ENCODE results near the gene SLC2A4RG. TPM values are rescaled to one million over a fixed set of nuclear protein-coding genes. Genes with fewer than 3 reads are reported as not detected.
"Not testable (repeated sequence)": the region's sequence is repeated elsewhere in the genome, so short reads cannot be mapped to it uniquely, and the experiment has no call there.

Gene SLC2A4RG
- total RNA-seq, 1 donor from 2014 or later = 69.6 TPM

- DNase-seq (ENCODE audit: low spot score) = peak; percentile 5
- Mint-ChIP-seq H3K9me3 (ENCODE audit: unreplicated experiment) (no peaks in the 10 kb centered on the region), H3K27ac (ENCODE audit: unreplicated experiment) (no peak overlapping the region), H3K36me3 (ENCODE audit: low read depth, unreplicated experiment) (peaks cover 44% of the 10 kb centered on the region), H3K4me3 (ENCODE audit: unreplicated experiment) (peak overlapping the region; percentile 85), H3K4me1 (ENCODE audit: unreplicated experiment) (peaks cover 15% of the 10 kb centered on the region), H3K27me3 (ENCODE audit: unreplicated experiment) (peaks cover 10% of the 10 kb centered on the region)
- TF ChIP-seq CTCF (IDR thresholded peaks at IDR 0.05; ENCODE audit: unreplicated experiment) = no peak
These were observed 30.4 kb upstream of the SLC2A4RG start for GRCh38 chr20:63709149-63709527.

GRCh38 chr20:63711085-63711645, 28.4 kb upstream of the SLC2A4RG start:
- DNase-seq (ENCODE audit: low spot score) = no peak
- Mint-ChIP-seq H3K27me3 (ENCODE audit: unreplicated experiment) (peaks cover 7% of the 10 kb centered on the region), H3K4me1 (ENCODE audit: unreplicated experiment) (peaks cover 15% of the 10 kb centered on the region), H3K9me3 (ENCODE audit: unreplicated experiment) (no peaks in the 10 kb centered on the region), H3K27ac (ENCODE audit: unreplicated experiment) (no peak overlapping the region), H3K36me3 (ENCODE audit: low read depth, unreplicated experiment) (peaks cover 39% of the 10 kb centered on the region), H3K4me3 (ENCODE audit: unreplicated experiment) (peak overlapping the region; percentile 77)
- no peak for TF ChIP-seq CTCF (IDR thresholded peaks at IDR 0.05; ENCODE audit: unreplicated experiment)

- Mint-ChIP-seq H3K4me1 (ENCODE audit: unreplicated experiment) (peaks cover 8% of the 10 kb centered on the region), H3K36me3 (ENCODE audit: low read depth, unreplicated experiment) (peaks cover 33% of the 10 kb centered on the region), H3K4me3 (ENCODE audit: unreplicated experiment) (no peak overlapping the region), H3K27ac (ENCODE audit: unreplicated experiment) (no peak overlapping the region), H3K9me3 (ENCODE audit: unreplicated experiment) (no peaks in the 10 kb centered on the region), H3K27me3 (ENCODE audit: unreplicated experiment) (peaks cover 3% of the 10 kb centered on the region)
- TF ChIP-seq CTCF (IDR thresholded peaks at IDR 0.05; ENCODE audit: unreplicated experiment) = no peak
- no peak for DNase-seq (ENCODE audit: low spot score)
These were observed 27.4 kb upstream of the SLC2A4RG start for GRCh38 chr20:63712191-63712590.

- no peak for TF ChIP-seq CTCF (IDR thresholded peaks at IDR 0.05; ENCODE audit: unreplicated experiment)
- Mint-ChIP-seq H3K27ac (ENCODE audit: unreplicated experiment) (no peak overlapping the region), H3K27me3 (ENCODE audit: unreplicated experiment) (peaks cover 2% of the 10 kb centered on the region), H3K4me1 (ENCODE audit: unreplicated experiment) (peaks cover 2% of the 10 kb centered on the region), H3K4me3 (ENCODE audit: unreplicated experiment) (no peak overlapping the region), H3K9me3 (ENCODE audit: unreplicated experiment) (no peaks in the 10 kb centered on the region), H3K36me3 (ENCODE audit: low read depth, unreplicated experiment) (peaks cover 43% of the 10 kb centered on the region)
- no peak for DNase-seq (ENCODE audit: low spot score)
These were observed 24.7 kb upstream of the SLC2A4RG start for GRCh38 chr20:63714858-63715257.

- no peaks in the 10 kb centered on the region for H3K9me3 Mint-ChIP-seq (ENCODE audit: unreplicated experiment)
- H3K27ac Mint-ChIP-seq (ENCODE audit: unreplicated experiment) = no peak overlapping the region
- H3K4me1 Mint-ChIP-seq (ENCODE audit: unreplicated experiment) = no peaks in the 10 kb centered on the region
- H3K27me3 Mint-ChIP-seq (ENCODE audit: unreplicated experiment) = peaks cover 2% of the 10 kb centered on the region
- no peak for DNase-seq (ENCODE audit: low spot score)
- no peak overlapping the region for H3K4me3 Mint-ChIP-seq (ENCODE audit: unreplicated experiment)
- TF ChIP-seq CTCF (IDR thresholded peaks at IDR 0.05; ENCODE audit: unreplicated experiment) = no peak
- peaks cover 35% of the 10 kb centered on the region for H3K36me3 Mint-ChIP-seq (ENCODE audit: low read depth, unreplicated experiment)
These were observed 20.6 kb upstream of the SLC2A4RG start for GRCh38 chr20:63718996-63719395.

GRCh38 chr20:63722967-63723622, 16.5 kb upstream of the SLC2A4RG start:
- not testable (repeated sequence) for H3K27me3 Mint-ChIP-seq (ENCODE audit: unreplicated experiment); H3K4me1 Mint-ChIP-seq (ENCODE audit: unreplicated experiment); DNase-seq (ENCODE audit: low spot score); H3K27ac Mint-ChIP-seq (ENCODE audit: unreplicated experiment); H3K4me3 Mint-ChIP-seq (ENCODE audit: unreplicated experiment); H3K9me3 Mint-ChIP-seq (ENCODE audit: unreplicated experiment)
- H3K36me3 Mint-ChIP-seq (ENCODE audit: low read depth, unreplicated experiment) = peaks cover 43% of the 10 kb centered on the region

- peak overlapping the region; percentile 18 for H3K4me3 Mint-ChIP-seq (ENCODE audit: unreplicated experiment)
- not testable (repeated sequence) for DNase-seq (ENCODE audit: low spot score); H3K27ac Mint-ChIP-seq (ENCODE audit: unreplicated experiment)
These were observed 9.3 kb upstream of the SLC2A4RG start for GRCh38 chr20:63730189-63730733.

More at GRCh38 chr20:63730189-63730733, 9.3 kb upstream of the SLC2A4RG start:
- H3K4me1 Mint-ChIP-seq (ENCODE audit: unreplicated experiment); H3K27me3 Mint-ChIP-seq (ENCODE audit: unreplicated experiment); H3K9me3 Mint-ChIP-seq (ENCODE audit: unreplicated experiment): not testable (repeated sequence)
- peaks cover 29% of the 10 kb centered on the region for H3K36me3 Mint-ChIP-seq (ENCODE audit: low read depth, unreplicated experiment)

All from endothelial cell (in vitro differentiated cells).